Small intestine (tissue), 7 donors: ENCODE data around the gene KDM5B. TPM values are rescaled to one million over a fixed set of nuclear protein-coding genes. Genes with fewer than 3 reads are reported as not detected.

Source experiments
- DNase-seq, 2 donors: peaks; one replicate each; pipeline versions ENCODE4 v3.0.0 to v3.0.0-alpha.2; 2013
- FAIRE-seq: peaks from 2 replicates; lab custom pipeline; 2012; peaks lifted over from hg19 to GRCh38; lab: Jason Lieb, UNC
- H3K27ac ChIP-seq, 3 donors: one replicate each; pipeline ENCODE4 v1.5.1; 2013; ENCODE audit warnings: low read length in 2 of 3, mild to moderate bottlenecking in 2 of 3, control low read depth in 1 of 3, inconsistent platforms in 1 of 3, low read depth in 1 of 3, moderate library complexity in 1 of 3
- H3K27me3 ChIP-seq, 3 donors: one replicate each; pipeline ENCODE4 v1.6.1; 2013; ENCODE audit warnings: low read length in 3 of 3, inconsistent platforms in 1 of 3; ENCODE audit not compliant: control insufficient read depth in 3 of 3, insufficient read depth in 3 of 3
- H3K36me3 ChIP-seq, 3 donors: one replicate each; pipeline ENCODE4 v1.6.1; 2013; ENCODE audit warnings: low read length in 3 of 3, inconsistent platforms in 1 of 3, low read depth in 1 of 3, mild to moderate bottlenecking in 1 of 3, moderate library complexity in 1 of 3; ENCODE audit not compliant: control insufficient read depth in 3 of 3, insufficient read depth in 2 of 3
- H3K4me1 ChIP-seq, 3 donors: one replicate each; pipeline ENCODE4 v1.6.1; 2013; ENCODE audit warnings: low read length in 2 of 3, inconsistent platforms in 1 of 3, low read depth in 1 of 3, mild to moderate bottlenecking in 1 of 3, moderate library complexity in 1 of 3; ENCODE audit not compliant: control insufficient read depth in 3 of 3, insufficient read depth in 2 of 3
- H3K4me3 ChIP-seq, 3 donors: one replicate each; pipeline ENCODE4 v1.5.1; 2013; ENCODE audit warnings: low read length in 3 of 3, control low read depth in 1 of 3, inconsistent platforms in 1 of 3, low read depth in 1 of 3, mild to moderate bottlenecking in 1 of 3, moderate library complexity in 1 of 3
- H3K9me3 ChIP-seq, 2 donors: one replicate each; pipeline ENCODE4 v1.6.1; 2013; ENCODE audit warnings: low read depth in 1 of 2, low read length in 1 of 2; ENCODE audit not compliant: control insufficient read depth in 2 of 2, insufficient read depth in 1 of 2
- WGBS, 3 donors: extraction: QIAGEN DNeasy Blood & Tissue Kit; methylation state at CpG; one replicate each; pipeline ENCODE4 v1.1.7; 2013; 5-methylcytosine and 5-hydroxymethylcytosine counted together
- polyA plus RNA-seq, 4 donors: library from polyadenylated mRNA; stranded (reverse) in 3 of 4; unstranded in 1 of 4; fragments of 200-250 nt in 3 of 4; fragments of 120-200 nt in 1 of 4; gene quantifications; one replicate each; pipeline versions ENCODE4 v1.2.1 to v1.2.3, GENCODE V29; 2013
- donor health status: healthy with polysubstance abuse.
- donor health status: control.
- donor health status: control.
- donor health status: Bipolar disorder and iron deficiency.
- donor health status: healthy.

Gene KDM5B
- polyA plus RNA-seq, 4 donors = 5.7 to 39.5 (median 9.1) TPM

- no peak overlapping the region for H3K4me3 ChIP-seq
- no peaks in the 10 kb centered on the region for H3K4me1 ChIP-seq
- no peak for DNase-seq
- 72 to 82% (median 81%) methylated on average over 6 of the region's 6 CpGs for WGBS, 3 donors
- no peak overlapping the region for H3K27ac ChIP-seq
- H3K27me3 ChIP-seq = no peaks in the 10 kb centered on the region
- H3K36me3 ChIP-seq = no peaks in the 10 kb centered on the region
- FAIRE-seq = no peak
- H3K9me3 ChIP-seq = no peaks in the 10 kb centered on the region
These were observed 36.7 kb upstream of the KDM5B start for GRCh38 chr1:202844935-202845334.

GRCh38 chr1:202844259-202844658 is 36.0 kb upstream of the KDM5B start:
- no peak for DNase-seq
- Histone ChIP-seq H3K27me3 (no peaks in the 10 kb centered on the region), H3K4me3 (no peak overlapping the region), H3K9me3 (no peaks in the 10 kb centered on the region), H3K4me1 (no peaks in the 10 kb centered on the region), H3K27ac (no peak overlapping the region), H3K36me3 (no peaks in the 10 kb centered on the region)
- FAIRE-seq = no peak
- WGBS, 3 donors = 92 to 93% (median 92%) methylated on average over 5 of the region's 5 CpGs

GRCh38 chr1:202843081-202843480 is 34.9 kb upstream of the KDM5B start:
- no peaks in the 10 kb centered on the region for H3K4me1 ChIP-seq
- FAIRE-seq = no peak
- 84 to 94% (median 88%) methylated on average over 11 of the region's 11 CpGs for WGBS, 3 donors

GRCh38 chr1:202837746-202838262 is 29.6 kb upstream of the KDM5B start:
- DNase-seq = no peak
- FAIRE-seq = no peak
- H3K4me1 ChIP-seq = no peaks in the 10 kb centered on the region
- H3K27ac ChIP-seq = no peak overlapping the region
- no peak overlapping the region for H3K4me3 ChIP-seq
- H3K9me3 ChIP-seq = no peaks in the 10 kb centered on the region
- no peaks in the 10 kb centered on the region for H3K36me3 ChIP-seq
- no peaks in the 10 kb centered on the region for H3K27me3 ChIP-seq
- 82 to 92% (median 88%) methylated on average over 5 of the region's 5 CpGs for WGBS, 3 donors

More at GRCh38 chr1:202843081-202843480, 34.9 kb upstream of the KDM5B start:
- no peak overlapping the region for H3K4me3 ChIP-seq
- no peak for DNase-seq
- no peaks in the 10 kb centered on the region for H3K9me3 ChIP-seq
- H3K27me3 ChIP-seq = no peaks in the 10 kb centered on the region
- H3K27ac ChIP-seq = no peak overlapping the region
- no peaks in the 10 kb centered on the region for H3K36me3 ChIP-seq

GRCh38 chr1:202836623-202837403 is 28.6 kb upstream of the KDM5B start:
- no peak for DNase-seq
- no peak for FAIRE-seq
- no peaks in the 10 kb centered on the region for H3K36me3 ChIP-seq
- H3K4me1 ChIP-seq = no peaks in the 10 kb centered on the region
- H3K4me3 ChIP-seq = no peak overlapping the region
- WGBS, 3 donors = 58 to 71% (median 68%) methylated on average over 5 of the region's 5 CpGs
- H3K9me3 ChIP-seq = no peaks in the 10 kb centered on the region
- no peaks in the 10 kb centered on the region for H3K27me3 ChIP-seq
- H3K27ac ChIP-seq = no peak overlapping the region

GRCh38 chr1:202835548-202836072 is 27.4 kb upstream of the KDM5B start:
- FAIRE-seq (no peak), DNase-seq (peak in 1 of 2 donors; percentile 29)
- H3K36me3 ChIP-seq = no peaks in the 10 kb centered on the region
- no peaks in the 10 kb centered on the region for H3K27me3 ChIP-seq
- no peaks in the 10 kb centered on the region for H3K9me3 ChIP-seq
- no peak overlapping the region for H3K27ac ChIP-seq
- no peaks in the 10 kb centered on the region for H3K4me1 ChIP-seq
- WGBS, 3 donors = 32 to 55% (median 45%) methylated on average over 3 of the region's 3 CpGs
- H3K4me3 ChIP-seq = no peak overlapping the region

- no peak for DNase-seq
- Histone ChIP-seq H3K9me3 (no peaks in the 10 kb centered on the region), H3K27me3 (no peaks in the 10 kb centered on the region), H3K36me3 (no peaks in the 10 kb centered on the region), H3K4me3 (no peak overlapping the region), H3K27ac (no peak overlapping the region), H3K4me1 (no peaks in the 10 kb centered on the region)
- FAIRE-seq = no peak
- WGBS, 3 donors = 65 to 78% (median 69%) methylated on average over 10 of the region's 10 CpGs
These were observed 26.7 kb upstream of the KDM5B start for GRCh38 chr1:202834771-202835547.

- no peaks in the 10 kb centered on the region for H3K27me3 ChIP-seq
- H3K9me3 ChIP-seq = no peaks in the 10 kb centered on the region
- no peaks in the 10 kb centered on the region for H3K4me1 ChIP-seq
- FAIRE-seq (no peak), DNase-seq (no peak)
- H3K36me3 ChIP-seq = no peaks in the 10 kb centered on the region
- no peak overlapping the region for H3K27ac ChIP-seq
- 86 to 98% (median 95%) methylated on average over 3 of the region's 3 CpGs for WGBS, 3 donors
- no peak overlapping the region for H3K4me3 ChIP-seq
These were observed 23.7 kb upstream of the KDM5B start for GRCh38 chr1:202831906-202832305.
